ENCODE results near the gene UBTF. TPM values are rescaled to one million over a fixed set of nuclear protein-coding genes. Genes with fewer than 3 reads are reported as not detected.

UBTF gene
- total RNA-seq, result 47.0 and 59.2 TPM in 2 replicates

GRCh38 chr17:44219616-44220212, at the start of gene UBTF:
TSS of gene UBTF (minus strand) at chr17:44219675. CDS start at chr17:44218229, 1,446 bp downstream.

GRCh38 chr17:44267818-44268490, 48.5 kb upstream of the UBTF start, which contains the start of gene SLC4A1:
TSS of gene SLC4A1 (minus strand) at chr17:44268135. CDS start at chr17:44262866, 5,269 bp downstream.

GRCh38 chr17:44199553-44200477, 19.7 kb downstream of the UBTF start, which contains the start of gene ATXN7L3:
TSS of gene ATXN7L3 (minus strand) at chr17:44199884. CDS start at chr17:44198070, 1,814 bp downstream.

DNA sequence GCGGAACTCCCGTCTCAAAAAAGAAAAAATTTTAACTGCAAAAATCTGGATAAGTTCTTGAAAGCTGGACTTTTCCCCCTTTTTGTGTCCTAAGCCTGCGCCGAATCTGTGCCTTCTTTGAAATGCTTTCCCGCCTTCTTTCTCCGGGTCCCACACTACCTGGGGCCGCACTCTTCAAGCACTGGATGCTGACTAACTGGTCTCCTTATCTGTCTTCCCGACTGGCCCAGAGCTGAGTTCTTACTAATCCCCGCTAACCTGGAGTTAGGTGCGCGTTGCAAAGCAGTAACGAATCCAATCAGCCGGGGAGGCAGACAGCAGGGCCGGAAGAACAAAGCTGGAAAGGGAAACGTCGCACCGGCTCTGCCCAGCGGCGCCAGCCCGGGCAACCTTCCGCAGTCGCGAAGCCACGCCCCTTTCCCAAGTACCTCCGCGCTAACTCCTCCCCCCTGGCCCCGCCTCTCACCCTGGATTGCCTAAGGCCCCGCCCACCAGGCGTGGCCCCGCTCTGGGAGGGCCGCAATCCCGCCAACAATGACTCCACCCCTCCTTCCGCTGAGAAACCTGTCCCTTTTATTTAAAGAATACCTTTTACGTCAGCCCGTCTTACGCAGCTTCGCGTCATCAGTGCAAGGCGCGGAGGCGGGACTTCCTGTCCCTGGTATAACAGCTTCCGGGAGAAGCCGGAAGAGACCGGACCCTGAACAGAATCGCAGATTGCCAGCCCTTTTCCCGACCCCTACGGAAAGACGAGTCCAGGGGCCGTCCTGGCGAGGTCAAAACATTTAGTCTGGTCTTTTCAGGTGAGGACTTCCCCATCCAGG, 33.0 kb downstream of the UBTF start, which contains the start of gene TMUB2:
TMUB2 (plus strand) TSS at position 666 of the 824 bp plus-strand sequence. CDS start 737 bp downstream, outside the sequence.

DNA sequence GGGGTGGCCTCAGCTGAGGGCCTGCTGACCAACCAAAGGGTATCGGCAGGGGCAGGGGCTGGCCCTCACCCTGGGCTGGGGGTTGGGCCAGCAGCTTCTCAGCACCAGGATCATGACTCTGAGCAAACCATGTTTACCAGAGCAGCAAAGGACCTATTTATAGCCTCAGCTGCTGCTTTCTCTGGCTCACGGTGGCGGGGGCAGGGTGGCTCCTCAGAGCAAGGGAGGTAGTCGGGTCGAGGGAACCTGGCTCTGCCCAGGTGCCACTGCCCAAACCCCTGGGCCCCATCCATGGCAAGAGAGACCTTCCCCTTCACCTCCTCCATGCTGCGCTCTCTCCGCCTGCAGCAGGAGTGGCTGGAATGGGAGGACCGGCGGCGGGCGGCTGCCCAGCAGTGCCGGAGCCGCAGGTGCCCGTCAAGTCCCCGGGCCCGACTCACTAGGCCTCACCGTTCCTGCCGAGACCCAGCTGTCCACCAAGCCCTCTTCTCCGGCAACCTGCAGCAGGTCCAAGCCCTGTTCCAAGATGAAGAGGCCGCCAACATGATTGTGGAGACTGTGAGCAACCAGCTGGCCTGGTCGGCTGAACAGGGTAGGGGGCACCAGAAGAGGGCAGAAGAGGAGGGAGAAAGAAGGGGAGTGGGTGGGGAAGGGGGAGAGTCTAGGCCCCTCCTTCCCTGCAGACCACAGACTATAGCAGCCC, 48.8 kb downstream of the UBTF start, which contains the start of gene ASB16:
ASB16 (plus strand) TSS at position 206 of the 703 bp plus-strand sequence; CDS start at position 292, 86 bp downstream.

Small RNA genes lying within 50 kb of the gene (small RNA-seq; reads per million reads assigned to genes)
- not detected for gene MIR6782

Other genes starting within 250 kb of the UBTF start
- 20.2 and 41.4 TPM in 2 replicates for gene NAGS, start 215.1 kb downstream of the UBTF start, total RNA-seq
- 39.1 and 58.8 TPM in 2 replicates for gene TMEM101, start 204.7 kb downstream of the UBTF start, total RNA-seq
- gene LSM12, start 153.0 kb downstream of the UBTF start, total RNA-seq, result 84.9 and 93.8 TPM in 2 replicates
- 39.9 and 42.6 TPM in 2 replicates for gene G6PC3, start 148.9 kb downstream of the UBTF start, total RNA-seq
- 47.4 and 53.4 TPM in 2 replicates for gene HDAC5, start 96.0 kb downstream of the UBTF start, total RNA-seq
- 5.5 and 8.4 TPM in 2 replicates for gene HROB, start 77.7 kb downstream of the UBTF start, total RNA-seq
- under 0.01 TPM in 1 of 2 replicates, not detected in the other for gene ASB16, start 49.0 kb downstream of the UBTF start, total RNA-seq
- gene TMUB2, start 32.7 kb downstream of the UBTF start, total RNA-seq, result 18.6 and 19.1 TPM in 2 replicates
- gene ATXN7L3, start 19.8 kb downstream of the UBTF start, total RNA-seq, result 22.0 and 39.5 TPM in 2 replicates
- gene SLC4A1, start 48.5 kb upstream of the UBTF start, total RNA-seq, result not detected in 2 replicates
- under 0.01 TPM in 1 of 2 replicates, not detected in the other for gene RUNDC3A, start 88.9 kb upstream of the UBTF start, total RNA-seq
- gene SLC25A39, start 105.1 kb upstream of the UBTF start, total RNA-seq, result 80.5 and 86.8 TPM in 2 replicates
- gene GRN, start 125.6 kb upstream of the UBTF start, total RNA-seq, result 180 and 246 TPM in 2 replicates
- 0.73 and 0.98 TPM in 2 replicates for gene FAM171A2, start 144.2 kb upstream of the UBTF start, total RNA-seq
- under 0.01 TPM in 1 of 2 replicates, not detected in the other for gene ITGA2B, start 170.0 kb upstream of the UBTF start, total RNA-seq